K562 (cell line): ENCODE results near the gene LYST. TPM values are rescaled to one million over a fixed set of nuclear protein-coding genes. Genes with fewer than 3 reads are reported as not detected.

Experiments used
- ATAC-seq: fragments of 200-7000 bp; cut with Tn5 transposase; 3 replicates; pipeline ENCODE4 v1.9.1; 2020; ENCODE audit warnings: moderate library complexity
- BruUV-seq: library from RNA; stranded (reverse); fragments of 400-500 nt; replicated peaks from 2 replicates; lab custom pipeline; 2021; lab: Mats Ljungman, UMichigan
- CTCF ChIA-PET: fragments of 300-600 bp; formaldehyde crosslinking; extraction: SDS; loops from one replicate; lab custom pipeline; 2021; ENCODE audit warnings: low intra/inter-chr PET ratio; lab: Yijun Ruan, JAX
- POLR2A ChIA-PET: fragments of 300-600, 350-650 bp; sonication (Branson Sonifier 250); formaldehyde crosslinking; extraction: SDS; loops from one replicate; lab custom pipeline; 2021; ENCODE audit warnings: antibody characterized with exemption, inconsistent platforms; lab: Yijun Ruan, JAX
- DNase-seq, 4 experiments: peaks; one replicate each; pipeline versions ENCODE4 v3.0.0 to v3.0.0-alpha.2; 2011 to 2018; ENCODE audit warnings: low spot score in 3 of 4, mixed read lengths in 3 of 4; ENCODE audit errors: extremely low read depth in 1 of 4
- FAIRE-seq: peaks from 2 replicates; lab custom pipeline; 2011; peaks lifted over from hg19 to GRCh38; lab: Jason Lieb, UNC
- H2AFZ ChIP-seq: 2 replicates; pipeline ENCODE4 v1.6.0; 2011; ENCODE audit warnings: low read depth, low read length, control low read depth, inconsistent platforms
- H3K27ac ChIP-seq: fragments of 200-600 bp; 3 replicates; pipeline ENCODE4 v1.8.0; 2011; ENCODE audit warnings: low read depth, mild to moderate bottlenecking, control low read depth, inconsistent platforms, low read length, moderate library complexity, mixed read lengths; ENCODE audit errors: extremely low read depth
- H3K27me3 ChIP-seq, 2 experiments: fragments of 300-600 bp in 1 of 2; 2 replicates in 1 of 2; 3 replicates in 1 of 2; pipeline versions ENCODE4 v1.6.0 to v1.8.0; 2011; ENCODE audit warnings: inconsistent platforms in 2 of 2, low read length in 2 of 2, mild to moderate bottlenecking in 1 of 2, mixed read lengths in 1 of 2, moderate library complexity in 1 of 2; ENCODE audit not compliant: control insufficient read depth in 2 of 2, insufficient read depth in 2 of 2
- H3K36me3 ChIP-seq: fragments of 300-600 bp; 3 replicates; pipeline ENCODE4 v1.8.0; 2011; ENCODE audit warnings: mild to moderate bottlenecking, low read length, inconsistent platforms; ENCODE audit not compliant: control insufficient read depth, insufficient read depth
- H3K4me1 ChIP-seq, 2 experiments: fragments of 200-600 bp in 1 of 2; replicated peaks in 1 of 2; 2 replicates in 1 of 2; 3 replicates in 1 of 2; pipeline versions ENCODE4 v1.5.1 to v1.8.0; 2011; ENCODE audit warnings: inconsistent platforms in 2 of 2, low read length in 2 of 2, mild to moderate bottlenecking in 1 of 2, mixed read lengths in 1 of 2, moderate library complexity in 1 of 2; ENCODE audit not compliant: control insufficient read depth in 2 of 2, insufficient read depth in 2 of 2
- H3K4me2 ChIP-seq: 2 replicates; pipeline ENCODE4 v1.6.1; 2011; ENCODE audit warnings: low read length, control low read depth, inconsistent platforms, mixed read lengths; ENCODE audit not compliant: insufficient read depth
- H3K4me3 ChIP-seq: fragments of 200-600 bp; sonication (generic), shearing (Covaris generic); 2 replicates; pipeline ENCODE4 v1.5.1; 2016; ENCODE audit warnings: control low read depth, inconsistent platforms
- H3K79me2 ChIP-seq: fragments of 200-600 bp; 3 replicates; pipeline ENCODE4 v1.8.0; 2011; ENCODE audit warnings: low read length, inconsistent platforms; ENCODE audit not compliant: control insufficient read depth, insufficient read depth
- H3K9ac ChIP-seq, 2 experiments: 2 replicates each; pipeline versions ENCODE4 v1.6.0 to v1.6.1; 2011; ENCODE audit warnings: low read depth in 2 of 2, low read length in 2 of 2, control low read depth in 1 of 2, inconsistent platforms in 1 of 2, mild to moderate bottlenecking in 1 of 2, mixed read lengths in 1 of 2; ENCODE audit not compliant: insufficient read depth in 1 of 2
- H3K9me1 ChIP-seq: one replicate; pipeline ENCODE4 v1.6.0; 2011; ENCODE audit warnings: inconsistent platforms, mild to moderate bottlenecking, low read length, moderate library complexity; ENCODE audit not compliant: control insufficient read depth, insufficient read depth
- H3K9me3 ChIP-seq: replicated peaks from 2 replicates; pipeline ENCODE4 v1.5.1; 2011; ENCODE audit warnings: low read depth, low read length, inconsistent platforms; ENCODE audit not compliant: control insufficient read depth, insufficient read depth
- H4K20me1 ChIP-seq: replicated peaks from 2 replicates; pipeline ENCODE4 v1.6.1; 2011; ENCODE audit warnings: low read length, inconsistent platforms, mixed read lengths; ENCODE audit not compliant: control insufficient read depth, insufficient read depth
- CCAR2 ChIP-seq: fragments of 200-400 bp; formaldehyde crosslinking; IDR thresholded peaks from 2 replicates; pipeline ENCODE4 v1.6.1; 2017; ENCODE audit warnings: mild to moderate bottlenecking, low read depth, low read length
- GABPA ChIP-seq: fragments of 200-800 bp; sonication (Bioruptor generic); conservative IDR thresholded peaks from 2 replicates; pipeline ENCODE4 v1.6.1; 2016; ENCODE audit warnings: low read depth, missing genetic modification characterization, missing compliant biosample characterization
- GMEB1 ChIP-seq: fragments of 250-450 bp; sonication (Bioruptor Pico); IDR thresholded peaks from 2 replicates; pipeline ENCODE4 v1.4.0; 2020; ENCODE audit warnings: mild to moderate bottlenecking
- NEUROD1 ChIP-seq: fragments of 150-350 bp; IDR thresholded peaks from 2 replicates; pipeline ENCODE4 v1.6.1; 2014; ENCODE audit warnings: borderline replicate concordance, low read length, low read depth; ENCODE audit not compliant: partially characterized antibody
- ZC3H11A ChIP-seq: IDR thresholded peaks from 2 replicates; pipeline ENCODE4 v1.6.1; 2012; ENCODE audit warnings: low read depth, low read length, improper control_type of control experiment
- ZNF507 ChIP-seq: conservative IDR thresholded peaks from 2 replicates; pipeline ENCODE4 v1.6.1; 2017; ENCODE audit warnings: missing genetic modification characterization, missing compliant biosample characterization
- WGBS: fragments of 100-300 bp; shearing (Covaris generic); methylation state at CpG from one replicate; pipeline ENCODE4 v1.1.6; 2016; ENCODE audit warnings: low coverage, mixed read lengths; ENCODE audit not compliant: insufficient coverage; ENCODE audit errors: missing lambda C conversion rate; 5-methylcytosine and 5-hydroxymethylcytosine counted together
- in situ Hi-C: fragments of 300-500 bp; cut with MboI; formaldehyde crosslinking; loops from 4 replicates; pipeline ENCODE4 v1.15.0; 2018; ENCODE audit warnings: inconsistent platforms, mixed read lengths
- intact Hi-C: fragments of 100-400 bp; cut with micrococcal nuclease; formaldehyde crosslinking; loops from 2 replicates; pipeline ENCODE4 v1.14.2; 2022
- polyA plus RNA-seq, 8 experiments: library from polyadenylated mRNA; depleted of rRNA in 4 of 8; stranded (reverse) in 5 of 8; unstranded in 3 of 8; fragments of >200 nt; fragmentation: Nextera tagmentation in 2 of 8; fragmentation: Illumina TruSeq in 1 of 8; extraction: Ambion mirVana in 2 of 8; extraction: Trizol in 1 of 8; gene quantifications; 2 replicates each; pipeline versions ENCODE4 v1.2.1 to v1.2.3, GENCODE V29; 2011 to 2014; ENCODE audit warnings: inconsistent platforms in 1 of 8, missing spikeins in 1 of 8
- total RNA-seq, 7 experiments: library from RNA; depleted of rRNA in 6 of 7; stranded (reverse); fragments of >200 nt in 6 of 7; fragmentation: Illumina TruSeq in 2 of 7; extraction: Trizol in 2 of 7; gene quantifications; 2 replicates each; pipeline versions ENCODE4 v1.2.1 to v1.2.3, GENCODE V29; 2011 to 2021; ENCODE audit warnings: low replicate concordance in 1 of 7

LYST gene
- total and polyA plus RNA-seq, 9 of the 15 experiments (the other 6 are each of a cell fraction or from before 2014, with no cell fraction given) = 0.73 to 2.4 (median 1.4) TPM

DNA sequence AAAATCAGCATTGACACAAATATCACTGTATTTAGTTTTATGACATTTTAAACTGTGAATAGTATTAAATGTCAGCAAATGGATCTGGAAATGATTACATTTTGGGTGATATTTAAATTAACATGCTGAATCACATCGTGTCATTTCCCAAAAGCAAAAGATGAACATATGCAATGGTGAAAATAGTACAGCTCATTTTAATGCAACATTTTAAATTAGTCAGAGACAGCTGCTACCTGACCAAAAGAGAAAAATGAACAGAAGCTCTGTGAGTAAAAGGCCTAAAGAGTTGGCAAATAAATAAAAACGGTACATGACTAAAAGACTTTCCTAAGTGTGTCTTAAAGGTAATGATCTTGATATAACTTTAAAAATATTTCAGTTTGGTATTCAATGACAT, 131.1 kb downstream of the LYST start:
- Histone ChIP-seq H3K9me3 (no peaks in the 10 kb centered on the region), H2AFZ (no peak overlapping the region), H3K9me1 (no peaks in the 10 kb centered on the region), H3K27ac (no peak overlapping the region), H3K9ac (no peak overlapping the region), H3K4me3 (no peak overlapping the region), H3K27me3 (peaks cover 4 to 5% of the 10 kb centered on the region in 2 experiments; a peak in 3 of 5 replicates), H3K36me3 (no peaks in the 10 kb centered on the region), H3K4me1 (no peaks in the 10 kb centered on the region), H3K4me2 (no peak overlapping the region), H4K20me1 (no peaks in the 10 kb centered on the region), H3K79me2 (no peaks in the 10 kb centered on the region)
- CTCF ChIA-PET = no interaction called here
- in situ Hi-C loops = loop anchor here (10.0 kb wide), 1 partner anchor 221 kb away; no protein-coding TSS in a partner anchor
- intact Hi-C loops = loop anchor here (5.0 kb wide), 1 partner anchor 643 kb away; no protein-coding TSS in a partner anchor
- no TSS peak for BruUV-seq
- 2% methylated on average over 2 of the region's 2 CpGs for WGBS
- FAIRE-seq = no peak
- TF ChIP-seq CCAR2 (no peak), NEUROD1 (no peak), GMEB1 (CRISPR knock-in tag) (no peak), GABPA (no peak), ZNF507 (tag) (peak; percentile 23; the same call in 1 of the 2 replicates), ZC3H11A (no peak)
- DNase-seq = no peak
- no peak for ATAC-seq
- POLR2A ChIA-PET = no interaction called here
